Fibroblast of lung (primary cell): Measurements from ENCODE around the gene TTLL10.

Experiments used
- EZH2 ChIP-seq: IDR thresholded peaks from 2 replicates; pipeline ENCODE4 v1.5.1; 2012; ENCODE audit warnings: low read length, control low read depth, mild to moderate bottlenecking; ENCODE audit errors: missing control alignments
- TF ChIP-seq, protein P1 (sequence below), 2 donors: IDR thresholded peaks in 1 of 2; conservative IDR thresholded peaks in 1 of 2; 1 replicate in 1 of 2; 2 replicates in 1 of 2; pipeline ENCODE4 v1.5.1; 2011 to 2012; ENCODE audit warnings: low read length in 2 of 2, control low read depth in 1 of 2, inconsistent platforms in 1 of 2, low read depth in 1 of 2, mild to moderate bottlenecking in 1 of 2

DNA sequence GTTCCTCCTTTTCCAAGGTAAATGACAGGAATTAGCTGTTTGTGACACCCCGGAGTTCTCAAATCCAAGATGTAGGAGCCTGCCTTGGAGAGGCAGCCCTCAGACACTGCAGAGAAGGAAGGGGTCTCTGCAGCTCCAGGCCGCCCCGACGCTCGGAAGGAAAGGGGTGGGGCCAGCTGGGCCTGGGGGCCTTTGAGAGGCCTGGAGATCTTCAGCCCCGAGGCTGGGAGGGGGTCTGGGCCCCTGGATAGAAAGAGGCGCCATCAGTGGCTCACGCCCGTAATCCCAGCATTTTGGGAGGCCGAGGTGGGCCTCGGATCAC, 33.9 kb downstream of the TTLL10 start:
- TF ChIP-seq, protein P1, sequence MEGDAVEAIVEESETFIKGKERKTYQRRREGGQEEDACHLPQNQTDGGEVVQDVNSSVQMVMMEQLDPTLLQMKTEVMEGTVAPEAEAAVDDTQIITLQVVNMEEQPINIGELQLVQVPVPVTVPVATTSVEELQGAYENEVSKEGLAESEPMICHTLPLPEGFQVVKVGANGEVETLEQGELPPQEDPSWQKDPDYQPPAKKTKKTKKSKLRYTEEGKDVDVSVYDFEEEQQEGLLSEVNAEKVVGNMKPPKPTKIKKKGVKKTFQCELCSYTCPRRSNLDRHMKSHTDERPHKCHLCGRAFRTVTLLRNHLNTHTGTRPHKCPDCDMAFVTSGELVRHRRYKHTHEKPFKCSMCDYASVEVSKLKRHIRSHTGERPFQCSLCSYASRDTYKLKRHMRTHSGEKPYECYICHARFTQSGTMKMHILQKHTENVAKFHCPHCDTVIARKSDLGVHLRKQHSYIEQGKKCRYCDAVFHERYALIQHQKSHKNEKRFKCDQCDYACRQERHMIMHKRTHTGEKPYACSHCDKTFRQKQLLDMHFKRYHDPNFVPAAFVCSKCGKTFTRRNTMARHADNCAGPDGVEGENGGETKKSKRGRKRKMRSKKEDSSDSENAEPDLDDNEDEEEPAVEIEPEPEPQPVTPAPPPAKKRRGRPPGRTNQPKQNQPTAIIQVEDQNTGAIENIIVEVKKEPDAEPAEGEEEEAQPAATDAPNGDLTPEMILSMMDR (conservative IDR thresholded peaks at IDR 0.05 in 1 of 2, IDR thresholded peaks at IDR 0.05 in 1 of 2; ENCODE audit: low read depth in 1 of 2, low read length in 2 of 2): no peak
- no peak for TF ChIP-seq EZH2
